Stomach smooth muscle (tissue), 2 donors: ENCODE data around the gene LARGE2.

Experiments used
- H3K27ac ChIP-seq: one replicate; pipeline ENCODE4 v1.7.0; 2013; ENCODE audit warnings: mild to moderate bottlenecking, low read length, inconsistent platforms
- H3K27me3 ChIP-seq, 2 donors: one replicate each; pipeline ENCODE4 v1.7.0; 2013; ENCODE audit warnings: low read length in 2 of 2; ENCODE audit not compliant: insufficient read depth in 2 of 2, control insufficient read depth in 1 of 2
- H3K36me3 ChIP-seq, 2 donors: one replicate each; pipeline ENCODE4 v1.7.0; 2013; ENCODE audit warnings: low read length in 2 of 2; ENCODE audit not compliant: control insufficient read depth in 2 of 2, insufficient read depth in 2 of 2
- H3K4me1 ChIP-seq: one replicate; pipeline ENCODE4 v1.7.0; 2013; ENCODE audit warnings: low read length; ENCODE audit not compliant: control insufficient read depth, insufficient read depth
- H3K4me3 ChIP-seq, 2 donors: one replicate each; pipeline ENCODE4 v1.7.0; 2013; ENCODE audit warnings: low read length in 2 of 2
- H3K9ac ChIP-seq, 2 donors: one replicate each; pipeline ENCODE4 v1.7.0; 2013; ENCODE audit warnings: low read length in 2 of 2, mild to moderate bottlenecking in 1 of 2
- H3K9me3 ChIP-seq, 2 donors: one replicate each; pipeline ENCODE4 v1.7.0; 2013; ENCODE audit warnings: low read length in 2 of 2; ENCODE audit not compliant: control insufficient read depth in 2 of 2
- donor health status: healthy.
- donor health status: Pancreatic carcinoma.

The LARGE2 gene

GRCh38 chr11:45933131-45933831 is 10.8 kb downstream of the LARGE2 start:
- Histone ChIP-seq H3K9me3 (no peaks in the 10 kb centered on the region), H3K36me3 (peaks cover 42 to 46% of the 10 kb centered on the region in 2 donors), H3K27me3 (no peaks in the 10 kb centered on the region), H3K27ac (peak overlapping the region; percentile 37), H3K4me1 (peaks cover 10% of the 10 kb centered on the region), H3K9ac (peak overlapping the region in 1 of 2 donors; percentile 28), H3K4me3 (peak overlapping the region in 1 of 2 donors; percentile 22)

GRCh38 chr11:45933846-45934579 is 11.6 kb downstream of the LARGE2 start:
- Histone ChIP-seq H3K36me3 (peaks cover 43 to 46% of the 10 kb centered on the region in 2 donors), H3K4me3 (no peak overlapping the region), H3K9ac (no peak overlapping the region), H3K27ac (peak overlapping the region; percentile 37), H3K4me1 (peaks cover 10% of the 10 kb centered on the region), H3K27me3 (no peaks in the 10 kb centered on the region), H3K9me3 (no peaks in the 10 kb centered on the region)

GRCh38 chr11:45934580-45935318 is 12.3 kb downstream of the LARGE2 start:
- peaks cover 10% of the 10 kb centered on the region for H3K4me1 ChIP-seq
- no peak overlapping the region for H3K9ac ChIP-seq
- H3K36me3 ChIP-seq: peaks cover 43 to 47% of the 10 kb centered on the region in 2 donors
- no peak overlapping the region for H3K27ac ChIP-seq
- H3K9me3 ChIP-seq: no peaks in the 10 kb centered on the region
- H3K27me3 ChIP-seq: no peaks in the 10 kb centered on the region
- H3K4me3 ChIP-seq: no peak overlapping the region

GRCh38 chr11:45935349-45936064 is 13.1 kb downstream of the LARGE2 start:
- Histone ChIP-seq H3K9ac (no peak overlapping the region), H3K27ac (no peak overlapping the region)

GRCh38 chr11:45936511-45937054 is 14.1 kb downstream of the LARGE2 start:
- Histone ChIP-seq H3K4me3 (no peak overlapping the region), H3K36me3 (peaks cover 43 to 47% of the 10 kb centered on the region in 2 donors), H3K4me1 (peaks cover 10% of the 10 kb centered on the region), H3K27me3 (no peaks in the 10 kb centered on the region), H3K9me3 (no peaks in the 10 kb centered on the region), H3K27ac (no peak overlapping the region), H3K9ac (no peak overlapping the region)

More at GRCh38 chr11:45935349-45936064, 13.1 kb downstream of the LARGE2 start:
- Histone ChIP-seq H3K4me3 (no peak overlapping the region), H3K36me3 (peaks cover 43 to 48% of the 10 kb centered on the region in 2 donors), H3K27me3 (no peaks in the 10 kb centered on the region), H3K4me1 (peaks cover 10% of the 10 kb centered on the region), H3K9me3 (no peaks in the 10 kb centered on the region)

GRCh38 chr11:45937916-45938315 is 15.5 kb downstream of the LARGE2 start:
- no peak overlapping the region for H3K9ac ChIP-seq
- no peaks in the 10 kb centered on the region for H3K27me3 ChIP-seq
- H3K36me3 ChIP-seq: peaks cover 38 to 51% of the 10 kb centered on the region in 2 donors
- H3K9me3 ChIP-seq: no peaks in the 10 kb centered on the region
- H3K4me3 ChIP-seq: no peak overlapping the region
- no peak overlapping the region for H3K27ac ChIP-seq
- peaks cover 9% of the 10 kb centered on the region for H3K4me1 ChIP-seq

- Histone ChIP-seq H3K36me3 (peaks cover 24 to 34% of the 10 kb centered on the region in 2 donors), H3K4me3 (no peak overlapping the region), H3K27me3 (no peaks in the 10 kb centered on the region), H3K9ac (no peak overlapping the region), H3K27ac (no peak overlapping the region), H3K4me1 (peaks cover 4% of the 10 kb centered on the region), H3K9me3 (no peaks in the 10 kb centered on the region)
Observed at GRCh38 chr11:45939836-45940235, 17.4 kb downstream of the LARGE2 start.

- Histone ChIP-seq H3K4me1 (peaks cover 17% of the 10 kb centered on the region), H3K27me3 (no peaks in the 10 kb centered on the region), H3K4me3 (no peak overlapping the region), H3K9me3 (no peaks in the 10 kb centered on the region), H3K36me3 (peaks cover 19 to 33% of the 10 kb centered on the region in 2 donors), H3K27ac (no peak overlapping the region), H3K9ac (no peak overlapping the region)
Observed at GRCh38 chr11:45941285-45941684, 18.8 kb downstream of the LARGE2 start.

GRCh38 chr11:45942381-45942780 is 19.9 kb downstream of the LARGE2 start:
- Histone ChIP-seq H3K4me3 (no peak overlapping the region), H3K9ac (no peak overlapping the region), H3K27ac (no peak overlapping the region), H3K9me3 (no peaks in the 10 kb centered on the region), H3K27me3 (no peaks in the 10 kb centered on the region), H3K4me1 (peaks cover 17% of the 10 kb centered on the region), H3K36me3 (peaks cover 19 to 29% of the 10 kb centered on the region in 2 donors)
